HEK293 (cell line): ENCODE measurements around the gene RPS21.

Experiments
- ZNF16 ChIP-seq: fragments of 450-650 bp; formaldehyde crosslinking; IDR thresholded peaks from 2 replicates; pipeline ENCODE4 v1.5.1; 2016; ENCODE audit warnings: low read depth, missing biosample characterization, missing genetic modification characterization
- TF ChIP-seq, protein P1 (sequence below): fragments of 450-650 bp; formaldehyde crosslinking; IDR thresholded peaks from 2 replicates; pipeline ENCODE4 v1.5.1; 2016; ENCODE audit warnings: missing biosample characterization, missing genetic modification characterization

DNA sequence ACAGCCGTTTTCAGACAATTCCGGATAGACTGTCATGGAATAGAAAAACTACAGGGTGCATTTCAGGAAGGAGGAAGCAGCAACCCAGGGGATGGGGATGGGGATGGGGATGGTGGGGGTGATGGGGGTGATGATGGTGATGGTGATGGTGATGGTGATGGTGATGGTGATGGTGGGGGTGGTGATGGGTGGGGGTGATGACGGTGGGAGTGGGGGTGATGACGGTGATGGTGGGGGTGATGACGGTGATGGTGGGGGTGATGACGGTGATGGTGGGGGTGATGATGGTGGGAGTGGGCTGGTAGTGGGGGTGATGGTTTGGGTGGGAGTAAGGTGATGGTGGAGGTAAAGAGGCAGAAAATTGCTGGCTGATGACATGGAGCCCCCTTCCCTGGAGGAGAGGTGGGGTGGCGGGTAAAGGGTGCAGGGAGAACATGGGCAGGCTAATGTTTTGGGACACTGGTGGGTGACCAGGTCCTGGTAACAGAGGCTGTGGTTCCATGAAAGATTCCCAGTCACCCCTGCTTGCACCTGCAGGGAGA, 37.3 kb upstream of the RPS21 start:
- TF ChIP-seq, protein P1, sequence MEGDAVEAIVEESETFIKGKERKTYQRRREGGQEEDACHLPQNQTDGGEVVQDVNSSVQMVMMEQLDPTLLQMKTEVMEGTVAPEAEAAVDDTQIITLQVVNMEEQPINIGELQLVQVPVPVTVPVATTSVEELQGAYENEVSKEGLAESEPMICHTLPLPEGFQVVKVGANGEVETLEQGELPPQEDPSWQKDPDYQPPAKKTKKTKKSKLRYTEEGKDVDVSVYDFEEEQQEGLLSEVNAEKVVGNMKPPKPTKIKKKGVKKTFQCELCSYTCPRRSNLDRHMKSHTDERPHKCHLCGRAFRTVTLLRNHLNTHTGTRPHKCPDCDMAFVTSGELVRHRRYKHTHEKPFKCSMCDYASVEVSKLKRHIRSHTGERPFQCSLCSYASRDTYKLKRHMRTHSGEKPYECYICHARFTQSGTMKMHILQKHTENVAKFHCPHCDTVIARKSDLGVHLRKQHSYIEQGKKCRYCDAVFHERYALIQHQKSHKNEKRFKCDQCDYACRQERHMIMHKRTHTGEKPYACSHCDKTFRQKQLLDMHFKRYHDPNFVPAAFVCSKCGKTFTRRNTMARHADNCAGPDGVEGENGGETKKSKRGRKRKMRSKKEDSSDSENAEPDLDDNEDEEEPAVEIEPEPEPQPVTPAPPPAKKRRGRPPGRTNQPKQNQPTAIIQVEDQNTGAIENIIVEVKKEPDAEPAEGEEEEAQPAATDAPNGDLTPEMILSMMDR (tag by site-specific recombination): no peak
- TF ChIP-seq ZNF16: no peak
